ENCODE results near the gene ARSG. TPM values are rescaled to one million over a fixed set of nuclear protein-coding genes. Genes with fewer than 3 reads are reported as not detected.
A peak's percentile ranks its signal among the peaks of the same experiment; 100 is the strongest.

ARSG gene
- total and polyA plus RNA-seq, 10 of the 15 experiments (the other 5 are each of a cell fraction or from before 2014, with no cell fraction given) = 2.9 to 13.5 (median 7.6) TPM

- RAD21 ChIA-PET (ENCODE audit: unreplicated experiment) = interaction anchor here (0.9 to 14.6 kb wide), 14 partner anchors 22 to 646 kb away, joined by 3 to 157 read pairs (median 8); partner anchors contain the start of genes AMZ2, ARSG, PRKAR1A and SLC16A6
- no peak overlapping the region for H2AFZ ChIP-seq (ENCODE audit: control insufficient read depth, low read depth, low read length)
- TF ChIP-seq RELA (IDR thresholded peaks at IDR 0.05; ENCODE audit: borderline replicate concordance, partially characterized antibody) (no peak), DPF2 (IDR thresholded peaks at IDR 0.05) (0 out of 2 replicates have a peak, but pooled peaks have one; percentile 9), SP1 (IDR thresholded peaks at IDR 0.05; ENCODE audit: low read depth, low read length) (no peak), MLLT1 (IDR thresholded peaks at IDR 0.05) (no peak), PML (IDR thresholded peaks at IDR 0.05; ENCODE audit: low read length) (peak; percentile 27; the same call in 1 of the 2 replicates), IKZF2 (IDR thresholded peaks at IDR 0.05) (peak in 1 of 2 experiments; percentile 5; a peak in 1 of 4 replicates), SKIL (IDR thresholded peaks at IDR 0.05; ENCODE audit: low read depth, poor library complexity, severe bottlenecking) (peak; percentile 22), CEBPB (IDR thresholded peaks at IDR 0.05; ENCODE audit: borderline replicate concordance in 1 of 2, low read depth in 2 of 2, low read length in 2 of 2) (0 out of 4 replicates have a peak, but pooled peaks of 1 of the 2 experiments have one; percentile 43), IKZF1 (conservative IDR thresholded peaks at IDR 0.05) (0 out of 2 replicates have a peak, but pooled peaks have one; percentile 4), ZNF687 (IDR thresholded peaks at IDR 0.05) (peak; percentile 73), EP300 (IDR thresholded peaks at IDR 0.05; ENCODE audit: borderline replicate concordance in 1 of 2, control insufficient read depth in 1 of 2, low read depth in 2 of 2, low read length in 2 of 2) (peak; percentile 32 to 66; a peak in 2 of 4 replicates), BHLHE40 (IDR thresholded peaks at IDR 0.05; ENCODE audit: borderline replicate concordance in 1 of 2, low read depth in 2 of 2, low read length in 1 of 2) (no peak), ZNF384 (IDR thresholded peaks at IDR 0.05; ENCODE audit: borderline replicate concordance, low read depth, low read length) (no peak), NFIC (IDR thresholded peaks at IDR 0.05; ENCODE audit: low read depth, low read length) (0 out of 2 replicates have a peak, but pooled peaks have one; percentile 24), MXI1 (IDR thresholded peaks at IDR 0.05; ENCODE audit: low read depth, low read length) (0 out of 2 replicates have a peak, but pooled peaks have one; percentile 18)
Measured at GRCh38 chr17:68460715-68461114, 169.4 kb downstream of the ARSG start.

More at GRCh38 chr17:68460715-68461114, 169.4 kb downstream of the ARSG start:
- intact Hi-C loops (cut with micrococcal nuclease; ENCODE audit: unreplicated experiment) = loop anchor here (1.0 to 10.0 kb wide), 4 partner anchors 169 to 496 kb away; partner anchors contain the start of genes ARSG and SLC16A6
- Histone ChIP-seq H3K9me3 (replicated peaks; ENCODE audit: control insufficient read depth, insufficient read depth, low read length) (no peaks in the 10 kb centered on the region), H3K4me3 (peak overlapping the region; percentile 27; the same call in 1 of the 2 replicates), H3K27ac (ENCODE audit: control insufficient read depth, insufficient read depth) (peak overlapping the region; percentile 78), H3K36me3 (ENCODE audit: control insufficient read depth in 2 of 2, insufficient read depth in 2 of 2, low read length in 1 of 2) (no peaks in the 10 kb centered on the region), H3K4me1 (ENCODE audit: control insufficient read depth, insufficient read depth, low read length) (peaks cover 40% of the 10 kb centered on the region), H3K27me3 (replicated peaks in 1 of 2; ENCODE audit: control insufficient read depth in 2 of 2, insufficient read depth in 2 of 2, low read length in 1 of 2) (no peaks in the 10 kb centered on the region), H3K4me2 (ENCODE audit: control insufficient read depth, insufficient read depth) (peak overlapping the region; percentile 81), H3K9ac (ENCODE audit: control insufficient read depth, insufficient read depth, low read length) (no peak overlapping the region), H3K79me2 (ENCODE audit: control insufficient read depth, insufficient read depth, low read length) (peaks cover 8% of the 10 kb centered on the region; the same call in 1 of the 2 replicates), H4K20me1 (ENCODE audit: control insufficient read depth, insufficient read depth) (no peaks in the 10 kb centered on the region)
- FAIRE-seq (peak; percentile 13), DNase-seq (ENCODE audit: low read depth, low spot score) (no peak), ATAC-seq (no peak; the same call in 2 of the 3 replicates)
- in situ Hi-C loops (cut with MboI) = loop anchor here (10.0 kb wide), 1 partner anchor 496 kb away; no protein-coding TSS in a partner anchor
- POLR2A ChIA-PET = interaction anchor here (0.7 to 5.6 kb wide), 12 partner anchors 23 to 280 kb away, joined by 3 to 55 read pairs (median 6); partner anchors contain the start of genes AMZ2, ARSG, PRKAR1A and SLC16A6
- BruUV-seq (replicated peaks) = no TSS peak
- CTCF ChIA-PET = interaction anchor here (0.6 to 10.9 kb wide), 15 partner anchors 10 to 610 kb away, joined by 3 to 222 read pairs (median 4); no protein-coding TSS in a partner anchor
- SMC1A ChIA-PET (ENCODE audit: uncharacterized antibody, unreplicated experiment) = interaction anchor here (0.6 to 16.2 kb wide), 18 partner anchors 11 to 403 kb away, joined by 3 to 288 read pairs (median 4); partner anchors contain the start of gene SLC16A6
